Hematopoietic multipotent progenitor cell treated with erythropoietin and hydrocortisone succinate and interleukin-3 and kit ligand, for 4 days (in vitro differentiated cells): ENCODE data around the gene TRIM41.
"Not testable (repeated sequence)": the region's sequence is repeated elsewhere in the genome, so short reads cannot be mapped to it uniquely, and the experiment has no call there.

ENCODE experiments used
- DNase-seq: peaks from one replicate; pipeline ENCODE4 v3.0.0-alpha.2; 2015

The TRIM41 gene

DNA sequence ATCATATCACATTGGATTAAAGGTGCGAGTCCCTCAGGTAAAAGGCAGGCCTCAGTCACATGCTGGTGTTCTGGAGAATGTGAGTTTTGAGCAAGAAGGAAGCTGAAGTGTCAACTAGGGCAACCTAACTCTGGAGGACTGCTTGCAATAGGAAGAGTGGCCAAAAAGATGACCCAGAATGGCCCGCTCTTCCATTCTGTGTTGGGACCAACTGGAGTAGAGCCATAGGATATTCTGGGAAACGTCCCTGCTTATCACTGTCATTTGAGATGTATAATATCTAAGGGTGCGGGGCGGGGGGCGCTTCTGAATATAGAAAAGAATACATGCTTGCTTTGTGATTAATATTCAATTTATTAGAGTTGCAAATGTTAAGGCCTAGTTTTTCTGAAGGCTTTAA is 11.0 kb upstream of the TRIM41 start:
- DNase-seq = no peak

DNA sequence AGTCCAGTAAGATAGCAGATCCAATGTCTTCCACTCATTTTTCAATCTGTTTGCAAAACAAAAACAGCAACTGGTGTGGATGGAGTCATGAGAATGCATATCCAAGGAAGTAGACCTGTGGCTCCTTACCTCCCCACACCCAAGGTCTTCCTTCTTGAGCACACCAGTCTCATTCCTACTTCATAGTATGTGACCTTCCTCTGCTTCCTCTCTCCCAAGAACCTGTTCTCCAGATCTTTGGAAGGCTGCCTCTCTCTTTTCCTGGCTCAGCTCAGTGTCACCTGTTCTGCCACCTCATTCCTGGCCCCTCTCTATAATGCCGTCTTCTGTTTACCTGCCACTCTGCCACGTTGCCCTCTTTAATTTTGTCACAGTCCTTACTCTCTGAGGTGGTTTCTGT is 10.1 kb upstream of the TRIM41 start:
- DNase-seq = no peak

DNA sequence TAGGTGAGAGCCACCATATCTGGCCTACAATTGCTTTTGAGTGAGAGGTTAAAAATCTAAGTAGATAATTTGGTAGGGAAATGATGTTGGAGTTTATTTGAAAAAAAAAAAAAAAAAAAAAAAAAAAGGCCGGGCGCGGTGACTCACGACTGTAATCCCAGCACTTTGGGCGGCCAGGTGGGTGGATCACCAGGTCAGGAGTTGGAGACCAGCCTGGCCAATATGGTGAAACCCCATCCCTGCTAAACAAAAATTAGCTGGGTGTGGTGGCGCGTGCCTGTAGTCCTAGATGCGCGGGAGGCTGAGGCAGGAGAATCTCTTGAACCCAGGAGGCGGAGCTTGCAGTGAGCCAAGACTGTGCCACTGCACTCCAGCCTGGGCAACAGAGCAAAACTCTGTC is 8.8 kb upstream of the TRIM41 start:
- DNase-seq = not testable (repeated sequence)

DNA sequence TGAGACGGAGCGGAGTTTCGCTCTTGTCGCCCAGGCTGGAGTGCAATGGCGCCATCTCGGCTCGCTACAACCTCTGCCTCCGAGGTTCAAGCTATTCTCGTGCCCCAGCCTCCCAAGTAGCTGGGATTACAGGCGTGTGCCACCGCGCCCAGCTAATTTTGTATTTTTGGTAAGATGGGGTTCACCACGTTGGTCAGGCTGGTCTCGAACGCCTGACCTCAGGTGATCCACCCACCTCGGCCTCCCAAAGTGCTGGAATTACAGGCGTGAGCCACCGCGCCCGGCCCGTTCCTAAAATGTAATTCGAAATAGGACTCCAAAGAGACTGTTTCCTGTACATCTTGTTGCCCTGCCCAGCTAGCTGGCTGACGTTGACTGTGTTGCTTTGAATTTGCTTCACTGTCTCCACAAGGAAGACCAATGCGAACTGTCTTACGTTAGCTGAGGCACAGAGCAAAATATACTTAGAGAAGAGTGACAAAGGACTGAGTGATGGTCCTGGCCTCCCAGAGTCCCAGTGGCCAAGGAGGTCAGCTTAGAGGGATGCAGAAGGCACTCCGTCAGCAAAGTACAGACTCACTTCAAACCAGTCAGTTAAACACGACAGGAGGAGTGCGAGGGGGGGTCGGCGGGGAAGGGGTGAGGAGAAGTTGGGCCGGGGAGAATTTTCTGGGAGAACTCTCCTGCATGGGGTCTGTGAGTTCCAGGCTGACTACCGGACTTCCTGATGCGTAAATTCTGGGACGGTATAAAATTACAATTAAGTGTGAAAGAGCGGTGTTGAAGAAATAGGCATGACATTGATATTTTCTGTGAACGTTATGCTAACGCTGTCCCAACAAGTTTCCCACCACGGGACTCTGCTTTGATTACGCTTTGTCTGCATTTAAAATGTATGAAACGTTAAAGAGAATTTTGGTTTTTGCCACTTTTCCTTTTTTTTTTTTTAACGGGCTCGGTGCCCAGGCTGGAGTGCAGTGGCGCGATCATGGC is 6.8 kb upstream of the TRIM41 start:
- peak; percentile 66 for DNase-seq

DNA sequence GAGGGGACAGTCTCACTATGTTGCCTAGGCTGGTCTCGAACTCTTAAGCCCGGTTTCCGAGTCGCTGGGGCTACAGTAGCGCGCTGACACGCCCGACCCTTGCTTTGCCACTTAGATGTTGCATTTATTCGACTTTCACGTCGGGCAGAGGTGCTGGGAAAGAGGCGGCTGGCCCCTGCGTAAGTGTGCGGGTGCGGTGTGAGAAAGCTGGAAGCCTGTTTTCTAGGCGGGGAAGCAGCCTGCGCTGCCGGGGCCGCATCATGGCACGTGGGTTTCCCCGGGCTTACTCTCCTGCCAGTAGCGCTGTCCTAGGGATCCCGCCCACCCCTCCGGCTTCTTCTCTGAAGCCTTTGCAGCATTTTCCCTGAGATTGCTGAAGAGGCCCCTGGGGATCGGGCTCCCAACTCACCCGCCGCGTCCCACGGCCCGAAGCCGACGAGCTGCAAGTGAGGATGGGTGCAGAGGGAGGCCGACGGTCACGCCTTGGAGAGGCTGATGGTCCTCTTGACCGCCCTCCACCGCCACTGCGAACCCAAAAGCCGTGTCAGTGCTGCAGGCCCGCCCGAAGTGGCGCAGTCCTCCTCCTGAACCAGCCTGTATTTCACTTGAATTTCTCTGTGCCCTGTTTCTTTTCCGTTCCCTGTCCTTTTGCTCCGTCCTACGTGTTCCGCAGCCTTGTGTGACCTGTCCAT is 5.8 kb upstream of the TRIM41 start:
- peak; percentile 82 for DNase-seq

DNA sequence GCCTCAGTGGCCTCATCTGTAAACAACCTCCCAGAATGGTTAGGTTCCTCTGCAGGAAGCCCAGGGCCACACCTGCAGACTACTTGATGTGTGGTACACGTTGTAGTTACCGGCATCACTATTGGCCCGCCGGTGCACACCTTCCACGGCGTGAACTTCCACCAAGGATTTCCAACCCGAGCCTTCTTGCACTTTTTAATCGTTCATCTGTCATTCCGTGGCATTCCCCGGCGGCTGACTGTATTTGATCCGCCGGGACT is 5.3 kb upstream of the TRIM41 start:
- DNase-seq = no peak

DNA sequence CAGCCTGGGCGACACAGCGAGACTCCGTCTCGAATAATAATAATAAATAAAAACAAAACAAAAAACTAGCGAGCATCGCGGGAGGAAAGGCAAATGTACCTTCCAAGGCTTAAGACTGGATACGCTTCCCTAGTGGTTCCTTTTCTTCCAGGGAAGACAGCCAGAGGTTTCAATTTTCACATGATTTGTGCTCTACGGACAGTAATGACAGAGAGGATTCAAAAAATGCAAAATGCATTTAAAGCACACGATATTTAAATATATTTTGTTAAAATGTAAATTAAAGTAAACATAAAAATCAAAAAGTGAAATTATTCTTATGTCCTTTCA is 4.3 kb upstream of the TRIM41 start:
- DNase-seq = no peak

DNA sequence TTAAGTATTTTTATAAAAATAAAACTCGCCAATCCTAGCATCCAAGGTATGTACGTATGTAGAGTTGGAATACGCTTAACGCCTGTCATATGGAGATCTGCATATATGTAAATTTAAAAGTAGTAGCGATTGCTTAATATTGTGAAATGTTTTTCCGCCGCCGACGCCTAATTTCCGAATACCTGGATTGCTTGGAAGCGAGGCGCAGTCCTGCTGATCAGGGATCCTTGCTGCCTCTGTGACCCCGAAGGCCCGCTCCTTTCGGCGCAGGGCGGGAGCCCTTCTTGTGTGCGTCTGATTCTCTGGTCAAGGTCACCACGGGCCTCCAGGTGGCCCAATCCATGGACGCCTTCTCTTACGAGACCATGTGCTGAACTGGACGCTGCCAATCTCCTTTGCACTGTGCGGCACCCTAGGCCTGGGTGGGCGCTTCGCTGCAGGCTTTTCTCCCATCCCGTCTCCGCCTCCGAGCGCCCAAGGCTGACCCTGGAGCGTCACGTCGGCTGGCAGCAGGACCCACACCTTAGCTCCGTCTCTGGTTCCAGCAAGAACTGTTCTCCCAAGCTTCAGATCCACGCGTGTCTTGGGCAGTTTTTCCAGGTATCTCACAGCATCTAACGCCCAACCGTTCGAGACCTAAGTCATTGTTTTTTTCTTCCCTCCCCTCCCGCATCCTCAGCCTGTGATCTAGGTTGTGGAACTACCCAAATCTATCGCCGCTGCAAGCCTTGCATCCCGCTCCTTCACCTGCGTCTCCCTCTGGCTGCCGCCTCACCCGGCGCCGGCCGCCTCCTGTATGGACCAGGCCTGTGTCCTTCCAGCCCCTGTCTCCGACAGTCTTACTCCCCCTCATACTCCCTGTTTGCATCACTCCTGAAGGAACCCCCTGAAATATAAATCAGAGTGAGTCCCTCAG is 3.6 kb upstream of the TRIM41 start:
- DNase-seq = no peak

DNA sequence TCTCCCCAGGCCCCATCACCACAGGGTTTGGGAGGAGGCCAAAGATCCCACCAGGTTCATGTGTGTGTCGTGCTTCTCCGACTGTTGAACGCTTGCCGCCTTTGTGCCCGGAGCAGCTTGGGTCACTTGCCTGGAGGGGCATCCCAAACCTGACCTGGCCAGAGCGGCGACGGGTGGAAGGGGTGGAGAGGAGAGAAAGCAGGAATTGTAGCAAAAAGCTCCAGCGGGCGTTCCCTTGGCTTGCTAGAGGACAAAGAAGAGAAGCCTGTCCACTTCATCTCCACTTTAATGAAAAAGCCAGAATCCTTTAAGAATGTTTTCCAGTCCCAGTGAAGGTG is 2.9 kb upstream of the TRIM41 start:
- no peak for DNase-seq

DNA sequence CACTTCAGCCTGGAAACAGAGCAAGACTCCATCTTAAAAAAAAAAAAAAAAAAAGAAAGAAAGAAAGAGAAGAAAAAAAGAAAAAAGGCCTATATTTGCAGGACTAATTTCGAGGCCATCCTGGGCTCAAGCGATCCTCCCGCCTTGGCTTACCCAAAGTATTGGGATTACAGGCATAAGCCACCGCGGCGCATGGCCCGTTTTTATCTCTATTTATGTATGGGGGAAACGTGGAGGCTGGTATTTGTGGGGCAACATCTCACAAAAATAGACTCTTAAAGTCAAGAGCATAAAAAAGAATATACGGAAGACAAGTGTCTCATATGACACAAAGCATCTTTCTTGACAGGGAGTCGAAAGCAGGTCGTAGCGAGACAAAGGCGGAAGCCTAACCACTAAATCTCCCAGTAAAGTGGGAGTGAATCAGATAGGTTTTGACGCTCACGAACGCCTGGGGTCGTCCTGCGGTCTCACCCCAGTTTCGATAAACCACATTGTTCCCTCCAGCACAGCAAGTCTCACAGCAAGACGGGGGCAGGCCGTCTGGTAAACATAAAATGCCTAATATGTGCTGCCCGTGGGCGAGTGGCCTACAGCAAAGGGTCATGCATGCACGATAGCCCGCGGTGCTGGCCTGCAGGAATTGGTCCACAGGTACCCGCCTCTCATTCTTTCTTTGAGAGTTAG is 1.8 kb upstream of the TRIM41 start:
- no peak for DNase-seq

DNA sequence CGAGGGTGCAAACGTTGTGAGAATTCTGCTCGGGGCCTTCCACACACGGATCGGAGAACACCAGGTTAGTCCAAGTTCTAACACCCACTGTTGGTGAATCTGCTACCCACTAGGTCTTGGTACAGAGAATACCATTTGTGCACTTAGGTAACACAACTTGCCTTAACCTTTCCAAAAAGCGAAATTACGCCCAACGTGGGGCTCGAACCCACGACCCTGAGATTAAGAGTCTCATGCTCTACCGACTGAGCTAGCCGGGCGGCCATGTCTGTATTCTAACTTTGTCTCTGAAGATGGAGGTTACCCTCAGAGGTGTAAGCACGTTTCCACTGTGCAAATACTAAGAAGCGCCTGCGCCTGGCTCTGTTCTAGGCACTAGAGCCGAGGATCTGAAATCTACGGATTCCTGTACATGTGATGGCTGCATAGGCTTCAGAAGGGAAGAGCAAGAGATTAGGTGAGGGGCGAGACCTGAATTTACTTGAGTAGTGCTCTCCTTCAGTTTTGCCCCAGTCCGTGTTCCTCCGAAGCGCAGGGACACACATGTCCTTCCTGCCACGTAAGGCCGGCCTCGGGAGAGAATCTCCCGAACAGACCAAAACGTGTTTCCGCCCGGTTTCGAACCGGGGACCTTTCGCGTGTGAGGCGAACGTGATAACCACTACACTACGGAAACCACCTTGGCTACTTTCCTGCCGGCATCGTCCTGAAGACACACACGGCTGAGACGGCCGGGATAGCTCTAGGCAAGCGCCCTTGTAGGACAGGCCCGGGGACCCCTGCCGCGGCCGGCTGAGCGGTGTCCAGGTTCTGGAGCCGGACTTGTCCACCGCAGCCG is 1.1 kb upstream of the TRIM41 start:
- peak; percentile 97 for DNase-seq

DNA sequence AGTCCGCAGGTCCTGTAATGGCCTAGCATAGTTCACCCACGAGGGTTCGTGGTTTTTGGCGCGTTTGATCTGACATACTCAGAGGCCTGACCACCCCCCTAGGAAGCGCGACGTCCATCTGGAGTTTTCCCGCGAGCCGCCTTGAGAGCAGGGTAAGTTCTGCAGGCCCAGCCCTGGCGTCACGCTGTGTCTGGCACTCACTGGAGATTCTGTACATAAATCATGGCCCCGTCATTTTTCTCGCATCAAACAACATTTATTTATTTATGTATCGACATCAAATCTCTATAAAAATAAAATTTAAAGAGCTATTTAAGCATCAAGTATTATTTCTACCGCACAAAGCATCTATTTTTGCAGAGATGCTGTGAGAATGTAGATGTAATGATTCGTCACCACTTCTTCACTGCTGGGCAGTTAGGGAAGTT is 437 bp upstream of the TRIM41 start:
- DNase-seq = no peak

DNA sequence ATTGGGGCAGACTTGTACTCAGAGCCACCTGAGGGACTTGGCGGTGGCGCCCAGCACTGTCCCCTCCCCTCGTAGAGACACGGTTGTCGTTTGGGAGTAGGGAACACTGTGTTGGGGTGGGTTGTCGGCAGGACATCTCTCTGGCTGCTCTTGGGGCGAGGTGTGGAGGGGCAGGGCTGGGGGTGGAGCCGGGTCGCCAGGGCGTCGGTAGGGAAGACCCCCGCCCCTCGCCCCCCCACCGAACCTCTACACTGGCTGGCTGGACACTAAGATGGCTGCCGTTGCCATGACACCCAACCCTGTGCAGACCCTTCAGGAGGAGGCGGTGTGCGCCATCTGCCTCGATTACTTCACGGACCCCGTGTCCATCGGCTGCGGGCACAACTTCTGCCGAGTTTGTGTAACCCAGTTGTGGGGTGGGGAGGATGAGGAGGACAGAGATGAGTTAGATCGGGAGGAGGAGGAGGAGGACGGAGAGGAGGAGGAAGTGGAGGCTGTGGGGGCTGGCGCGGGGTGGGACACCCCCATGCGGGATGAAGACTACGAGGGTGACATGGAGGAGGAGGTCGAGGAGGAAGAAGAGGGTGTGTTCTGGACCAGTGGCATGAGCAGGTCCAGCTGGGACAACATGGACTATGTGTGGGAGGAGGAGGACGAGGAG is 778 bp downstream of the TRIM41 start:
- peak; percentile 78 for DNase-seq

DNA sequence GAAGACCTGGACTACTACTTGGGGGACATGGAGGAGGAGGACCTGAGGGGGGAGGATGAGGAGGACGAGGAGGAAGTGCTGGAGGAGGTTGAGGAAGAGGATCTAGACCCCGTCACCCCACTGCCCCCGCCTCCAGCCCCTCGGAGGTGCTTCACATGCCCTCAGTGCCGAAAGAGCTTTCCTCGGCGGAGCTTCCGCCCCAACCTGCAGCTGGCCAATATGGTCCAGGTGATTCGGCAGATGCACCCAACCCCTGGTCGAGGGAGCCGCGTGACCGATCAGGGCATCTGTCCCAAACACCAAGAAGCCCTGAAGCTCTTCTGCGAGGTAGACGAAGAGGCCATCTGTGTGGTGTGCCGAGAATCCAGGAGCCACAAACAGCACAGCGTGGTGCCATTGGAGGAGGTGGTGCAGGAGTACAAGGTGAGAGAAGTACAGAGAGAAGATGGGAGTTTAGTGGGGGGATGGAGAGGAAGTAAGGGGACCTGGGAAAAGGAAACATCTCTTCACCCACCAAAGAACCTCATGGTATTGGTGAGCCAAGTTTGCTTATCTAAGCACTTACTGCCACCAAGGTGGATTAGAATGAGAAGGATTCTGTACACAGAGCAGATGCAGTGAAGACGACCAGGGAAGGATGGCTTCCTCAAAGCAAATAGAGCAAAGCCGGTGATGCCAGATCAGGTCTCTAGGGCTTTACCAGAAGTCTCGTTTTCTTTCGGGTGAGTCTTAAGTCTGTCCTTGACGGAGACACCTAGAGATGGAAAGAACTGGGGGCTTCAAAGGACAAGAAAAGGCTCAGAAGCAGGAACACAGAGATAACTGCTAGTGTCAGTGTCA is 1.5 kb downstream of the TRIM41 start:
- DNase-seq = no peak

DNA sequence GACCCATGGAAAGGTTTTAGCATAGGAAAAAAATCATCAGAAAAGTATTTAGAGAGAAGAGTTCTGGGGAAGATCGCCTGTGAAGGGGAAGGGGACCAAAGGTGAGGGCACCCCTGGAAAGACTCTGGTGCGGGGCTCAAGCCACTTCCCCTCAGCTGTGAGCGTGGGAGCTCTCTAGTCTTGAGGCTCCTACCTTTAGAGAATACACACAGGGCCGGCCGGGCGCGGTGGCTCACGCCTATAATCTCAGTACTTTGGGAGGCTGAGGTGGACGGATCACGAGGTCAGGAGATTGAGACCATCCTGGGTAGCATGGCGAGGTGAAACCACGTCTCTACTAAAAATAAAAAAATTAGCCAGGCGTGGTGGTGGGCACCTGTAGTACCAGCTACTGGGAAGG is 6.9 kb downstream of the TRIM41 start:
- no peak for DNase-seq

DNA sequence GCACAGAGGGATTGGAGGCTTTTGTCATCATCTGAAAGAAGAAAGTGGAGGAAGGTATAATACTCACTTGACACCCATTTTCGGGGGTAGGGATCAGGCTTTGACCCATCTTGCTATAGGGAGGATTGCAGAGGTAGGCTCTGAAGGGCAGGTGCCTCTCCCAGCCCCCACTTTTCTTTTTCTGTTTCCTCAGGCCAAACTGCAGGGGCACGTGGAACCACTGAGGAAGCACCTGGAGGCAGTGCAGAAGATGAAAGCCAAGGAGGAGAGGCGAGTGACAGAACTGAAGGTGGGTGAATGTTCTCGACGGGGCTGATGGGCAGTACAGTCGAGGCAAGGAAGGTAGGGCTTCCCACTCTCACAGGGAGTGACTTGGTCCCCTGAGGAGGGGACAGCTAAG is 7.5 kb downstream of the TRIM41 start:
- DNase-seq = no peak

DNA sequence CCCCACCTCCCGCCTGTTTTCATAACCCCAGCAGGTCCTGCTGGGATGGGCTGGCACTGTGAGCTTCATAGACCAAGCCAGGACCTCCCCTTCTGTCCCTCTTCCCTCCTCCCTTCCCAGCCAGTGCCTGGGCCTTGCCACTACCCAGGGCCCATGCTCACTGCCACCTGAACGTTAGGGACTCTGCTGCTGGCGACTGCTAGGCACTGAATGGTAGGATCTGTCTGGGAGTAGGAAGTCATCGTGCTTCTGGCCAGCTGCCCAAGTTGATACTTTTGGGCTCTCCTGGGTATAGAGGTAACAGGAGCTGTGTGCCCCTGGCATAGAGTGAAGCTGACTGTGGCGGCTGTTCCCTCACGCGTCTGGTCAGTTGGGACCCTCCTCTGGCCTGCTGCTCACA is 8.4 kb downstream of the TRIM41 start:
- no peak for DNase-seq

DNA sequence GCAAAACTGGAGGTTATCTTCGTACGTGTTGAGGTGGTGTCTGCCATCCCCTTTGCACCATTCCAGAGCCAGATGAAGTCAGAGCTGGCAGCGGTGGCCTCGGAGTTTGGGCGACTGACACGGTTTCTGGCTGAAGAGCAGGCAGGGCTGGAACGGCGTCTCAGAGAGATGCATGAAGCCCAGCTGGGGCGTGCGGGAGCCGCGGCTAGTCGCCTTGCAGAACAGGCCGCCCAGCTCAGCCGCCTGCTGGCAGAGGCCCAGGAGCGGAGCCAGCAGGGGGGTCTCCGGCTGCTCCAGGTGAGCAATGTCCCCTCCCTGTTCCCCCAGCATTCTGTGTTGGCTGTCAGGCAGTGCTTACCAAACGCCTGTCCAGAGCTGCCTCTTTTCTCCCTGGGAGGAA is 9.5 kb downstream of the TRIM41 start:
- no peak for DNase-seq

DNA sequence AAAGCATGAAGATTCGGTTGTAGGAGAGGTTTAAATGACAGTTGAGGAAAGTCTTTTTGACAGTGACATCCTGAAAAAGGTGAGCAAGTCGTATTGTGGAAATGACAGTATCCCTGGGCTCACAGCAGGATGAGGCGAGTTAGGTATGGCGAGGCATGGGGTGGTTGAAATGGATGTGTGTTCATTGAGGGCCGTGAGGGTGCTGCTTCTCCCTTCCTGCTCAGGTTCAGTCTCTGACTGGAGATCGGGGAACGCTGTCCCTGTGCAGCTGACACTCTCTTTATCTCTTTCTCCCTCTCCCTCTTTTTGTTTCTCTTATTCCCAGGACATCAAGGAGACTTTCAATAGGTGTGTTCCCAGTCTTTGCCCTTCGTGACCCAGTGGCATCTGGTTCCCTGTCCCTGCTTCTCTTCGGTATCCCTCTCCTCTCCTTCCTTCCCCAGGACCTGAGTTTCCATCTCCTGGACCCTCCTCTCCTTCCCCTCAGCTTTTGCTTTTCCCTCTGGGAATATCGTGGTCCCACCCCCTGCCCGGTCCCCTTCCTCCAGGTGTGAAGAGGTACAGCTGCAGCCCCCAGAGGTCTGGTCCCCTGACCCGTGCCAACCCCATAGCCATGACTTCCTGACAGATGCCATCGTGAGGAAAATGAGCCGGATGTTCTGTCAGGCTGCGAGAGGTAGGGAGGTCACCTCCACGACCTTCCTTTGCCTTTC is 10.2 kb downstream of the TRIM41 start:
- no peak for DNase-seq
